Hypothalamus (tissue), 51 donors: ENCODE data around the gene ZNF787.
A peak's percentile ranks its signal among the peaks of the same experiment; 100 is the strongest.

Experiments used
- DNase-seq, 51 donors: peaks; one replicate each; lab custom pipeline; 2025; lab: John Stamatoyannopoulos, UW

Gene ZNF787

DNA sequence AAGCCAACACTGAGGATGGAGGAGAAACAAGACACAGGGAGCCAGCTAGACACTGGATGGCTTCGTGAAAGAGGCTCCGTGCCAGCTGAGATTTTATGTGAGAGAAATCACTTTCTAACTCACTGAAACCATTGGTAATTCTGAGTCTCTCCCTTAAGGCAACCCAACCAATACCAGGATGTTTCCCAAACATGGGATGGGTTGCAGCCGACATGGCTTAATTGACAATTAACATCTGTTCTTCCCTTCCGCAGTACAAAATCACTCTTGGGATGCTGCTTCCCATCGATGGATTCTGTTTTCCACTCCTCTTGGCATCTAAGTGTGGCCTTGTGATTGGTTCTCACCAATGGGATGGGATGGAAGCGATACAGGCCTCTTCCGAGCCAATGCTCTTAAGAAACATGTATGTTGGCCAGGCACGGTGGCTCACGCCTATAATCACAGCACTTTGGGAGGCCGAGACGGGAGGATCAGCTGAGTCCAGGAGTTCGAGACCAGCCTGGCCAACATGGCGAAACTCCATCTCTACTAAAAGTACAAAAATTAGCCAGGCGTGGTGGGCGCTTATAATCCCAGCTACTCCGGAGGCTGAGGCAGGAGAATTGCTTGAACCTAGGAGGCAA is 2.3 kb upstream of the ZNF787 start:
- DNase-seq = no peak

DNA sequence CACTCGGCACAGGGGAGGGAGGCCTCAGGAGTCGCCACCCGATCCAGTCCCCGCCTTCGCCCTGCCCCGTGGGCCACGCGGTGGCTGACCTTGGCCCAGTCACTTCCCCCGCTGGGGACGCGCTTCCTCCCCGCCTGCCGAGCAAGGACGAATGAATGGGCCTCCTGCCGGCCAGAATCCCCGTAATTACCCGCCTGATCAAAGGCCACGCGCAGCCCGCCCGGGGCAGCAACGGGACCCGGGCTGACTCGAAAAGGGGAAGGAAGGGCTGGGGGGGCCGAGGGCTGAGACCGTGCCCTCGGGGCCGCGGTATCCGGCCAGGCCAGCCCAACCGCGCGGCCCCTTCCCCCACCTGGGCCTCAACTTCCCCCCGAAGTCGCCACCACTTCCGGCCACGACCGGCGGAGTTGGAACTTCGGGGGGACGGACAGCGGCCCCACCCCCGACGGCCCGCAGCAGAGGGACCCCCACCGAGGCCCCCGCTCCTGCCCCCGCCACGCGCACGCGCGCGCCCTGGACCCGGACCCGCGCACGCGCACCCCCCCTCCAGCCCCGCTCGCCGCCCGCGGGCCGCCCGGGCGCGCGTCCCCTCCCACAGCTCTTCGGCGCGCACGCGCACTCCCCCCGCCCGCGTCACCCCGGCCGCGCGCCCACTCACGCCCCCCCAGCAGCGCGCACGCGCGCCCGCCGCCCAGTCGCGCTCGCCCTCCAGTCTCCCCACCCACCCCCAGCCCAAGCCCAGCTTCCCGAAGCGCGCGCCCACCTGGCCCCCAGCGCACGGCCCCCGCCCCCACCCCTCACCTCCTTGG is 520 bp downstream of the ZNF787 start:
- DNase-seq = peak in 40 of 51 donors; percentile 29 to 90 (median 74)

DNA sequence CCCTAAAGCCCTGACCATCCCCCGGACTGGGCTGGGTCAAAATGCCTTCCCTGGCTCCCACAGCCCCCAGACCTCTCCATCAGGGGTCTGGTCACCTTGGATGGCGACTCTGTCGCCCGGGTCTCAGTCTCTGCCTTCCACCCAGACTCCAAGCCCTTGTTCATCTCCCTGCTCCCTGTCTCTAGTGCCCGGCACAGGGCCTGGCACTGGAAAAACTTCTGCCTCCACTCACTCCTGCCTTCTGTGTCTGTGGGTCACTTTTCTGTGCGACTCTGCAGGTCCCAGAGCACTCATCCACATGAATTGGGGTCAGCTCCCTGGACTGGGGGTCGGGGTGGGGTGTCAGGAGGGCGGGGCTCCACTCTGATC is 1.1 kb downstream of the ZNF787 start:
- DNase-seq = no peak

DNA sequence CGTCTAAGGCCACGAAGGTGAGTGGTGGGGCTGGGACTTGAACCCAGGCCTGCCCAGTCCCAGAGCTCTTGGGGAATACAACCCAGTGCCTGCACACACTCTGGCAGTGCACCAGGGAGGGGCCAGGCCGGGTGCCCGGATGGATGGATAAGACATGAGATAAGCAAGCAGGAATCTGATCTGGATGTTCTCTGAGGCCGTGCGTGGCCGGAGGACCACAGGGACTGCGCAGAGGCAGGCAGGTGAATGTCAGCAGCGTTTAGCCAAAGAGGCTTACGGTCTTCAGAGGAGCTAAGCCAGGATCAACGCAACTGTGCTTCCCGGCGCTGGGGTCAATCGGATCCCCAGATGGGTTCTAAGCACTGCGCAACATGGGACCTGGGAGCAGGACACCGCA is 1.5 kb downstream of the ZNF787 start:
- no peak for DNase-seq

DNA sequence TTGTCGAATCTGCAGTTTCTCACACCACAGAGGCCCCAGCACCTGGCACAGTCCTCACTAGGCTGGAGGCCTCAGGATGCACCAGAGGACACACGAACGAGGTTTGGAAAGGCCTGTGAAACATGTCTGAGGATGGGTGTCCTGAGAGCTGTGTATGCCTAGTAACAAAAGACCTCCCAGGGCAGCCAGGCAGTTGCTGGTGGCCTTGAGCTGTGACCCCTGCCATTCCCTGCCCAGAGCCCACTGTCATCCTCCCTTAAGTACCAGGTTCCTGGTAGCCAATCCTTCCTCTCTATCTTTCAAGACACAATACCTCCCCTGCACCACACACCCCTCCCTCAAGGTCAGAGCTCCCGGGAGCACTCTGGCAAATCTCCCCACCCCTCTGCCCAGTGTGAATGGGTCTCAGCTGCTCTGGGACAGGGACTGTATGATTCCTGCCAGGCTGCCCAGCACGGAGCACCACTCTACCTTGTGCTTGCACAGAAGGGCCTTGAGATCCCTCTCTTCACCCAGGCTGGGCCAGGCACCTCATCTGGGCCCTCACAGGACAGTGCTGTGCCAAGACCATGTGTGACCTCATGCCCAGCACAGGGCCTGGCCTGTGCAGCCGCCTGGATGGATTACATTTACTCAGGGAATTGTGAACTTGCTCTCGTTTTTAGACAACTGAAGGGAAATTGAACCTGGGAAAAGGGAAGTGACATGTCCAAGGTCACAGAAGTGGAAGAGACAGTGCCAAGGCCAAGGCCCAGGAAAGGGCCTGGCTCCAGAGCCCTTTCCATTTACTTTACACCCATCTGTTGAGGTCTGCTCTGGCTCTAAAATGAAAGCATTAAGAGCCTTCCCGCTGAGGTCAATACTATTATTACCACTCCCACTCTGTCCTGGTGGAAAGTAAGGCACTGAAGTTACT is 2.2 kb downstream of the ZNF787 start:
- DNase-seq = no peak

DNA sequence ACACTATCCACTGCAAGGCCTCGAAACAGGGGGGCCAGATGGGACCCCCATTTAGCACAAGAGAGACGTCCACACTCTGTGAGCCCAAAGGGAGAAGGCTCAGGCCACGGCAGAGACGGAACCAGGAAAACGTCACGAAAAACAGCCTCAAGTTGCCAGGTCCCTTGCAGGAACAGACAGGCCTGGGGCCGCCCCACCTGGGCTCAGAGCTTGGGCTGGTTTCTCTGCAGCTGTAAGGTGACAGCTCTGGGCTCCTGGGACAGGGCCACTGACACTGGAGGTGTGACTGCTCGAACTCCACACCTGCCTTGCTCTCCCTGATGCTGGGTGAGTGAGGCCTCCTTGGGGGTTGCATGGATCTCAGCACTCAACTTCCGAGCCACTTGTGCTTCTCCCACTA is 3.2 kb downstream of the ZNF787 start:
- DNase-seq = no peak

DNA sequence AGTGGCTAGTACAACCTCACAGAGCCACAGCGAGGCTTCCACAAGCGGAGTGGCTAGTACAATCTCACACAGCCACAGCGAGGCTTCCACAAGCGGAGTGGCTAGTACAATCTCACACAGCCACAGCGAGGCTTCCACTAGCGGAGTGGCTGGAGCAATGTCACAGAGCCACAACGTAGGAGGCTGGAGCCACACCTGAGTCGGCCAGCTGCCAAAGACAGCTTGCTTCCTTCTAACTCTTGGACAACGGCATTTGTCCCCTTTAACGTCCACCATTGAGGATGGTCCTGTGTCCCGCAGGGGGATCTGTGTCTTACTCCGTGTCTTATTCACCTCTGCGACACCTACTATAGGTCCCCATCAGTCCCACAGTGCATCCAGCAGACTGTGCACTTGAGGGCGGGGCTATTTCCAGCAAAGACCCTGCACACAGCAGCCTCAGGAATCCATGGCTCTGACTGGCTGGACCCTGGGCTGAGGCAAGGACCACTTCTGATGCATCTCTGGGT is 3.7 kb downstream of the ZNF787 start:
- no peak for DNase-seq

DNA sequence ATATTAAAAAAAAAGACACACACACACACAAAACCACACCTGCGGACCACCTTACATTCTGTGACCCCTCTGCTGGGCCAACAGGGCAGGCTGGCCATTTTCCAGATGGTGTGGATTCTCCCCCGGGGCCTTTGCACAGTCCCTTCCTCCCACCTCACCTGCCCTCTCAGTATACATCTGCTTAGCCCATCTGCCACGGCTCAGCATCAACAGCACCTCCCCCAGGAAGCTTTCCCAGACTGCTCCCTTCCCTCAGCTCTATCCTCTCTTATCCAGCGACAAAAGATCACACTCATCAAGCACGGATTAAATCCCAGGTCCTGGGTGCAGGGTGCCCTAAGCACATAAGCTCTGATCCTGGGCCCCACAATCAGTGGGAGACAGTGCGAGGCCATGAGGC is 4.5 kb downstream of the ZNF787 start:
- no peak for DNase-seq

DNA sequence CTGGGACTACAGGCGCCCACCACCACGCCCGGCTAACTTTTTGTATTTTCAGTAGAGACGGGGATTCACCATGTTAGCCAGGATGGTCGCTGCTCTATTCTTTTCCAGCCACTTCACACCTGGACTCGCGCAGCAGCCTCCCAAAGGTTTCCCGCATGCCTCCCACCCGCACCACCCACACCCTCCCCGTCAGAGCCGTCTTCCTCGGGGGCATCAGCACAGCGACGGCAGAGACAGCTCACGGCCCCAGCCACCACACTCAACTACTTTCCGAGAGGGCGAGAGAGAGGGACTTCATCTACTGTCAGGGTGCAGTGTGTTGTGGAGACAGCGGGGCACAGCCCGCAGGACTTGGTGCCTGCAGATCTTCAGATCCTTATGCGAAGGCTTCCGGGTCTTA is 5.6 kb downstream of the ZNF787 start:
- no peak for DNase-seq

DNA sequence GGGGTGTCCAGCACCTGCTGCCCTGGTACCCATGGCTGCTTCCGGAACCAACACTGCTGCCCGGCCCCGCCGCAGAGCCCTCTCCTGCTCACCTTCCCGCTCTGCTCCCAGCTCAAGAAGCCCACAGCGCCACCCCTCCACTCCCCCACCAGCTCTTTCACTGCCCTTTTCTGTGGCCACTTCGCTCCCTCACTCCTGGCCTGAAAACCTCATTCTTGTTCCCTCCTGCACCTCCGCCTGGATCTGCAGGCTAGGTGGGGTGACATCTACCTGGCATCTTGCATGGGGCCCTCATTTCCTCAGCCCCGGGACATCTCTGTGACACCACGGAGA is 6.4 kb downstream of the ZNF787 start:
- DNase-seq = no peak

DNA sequence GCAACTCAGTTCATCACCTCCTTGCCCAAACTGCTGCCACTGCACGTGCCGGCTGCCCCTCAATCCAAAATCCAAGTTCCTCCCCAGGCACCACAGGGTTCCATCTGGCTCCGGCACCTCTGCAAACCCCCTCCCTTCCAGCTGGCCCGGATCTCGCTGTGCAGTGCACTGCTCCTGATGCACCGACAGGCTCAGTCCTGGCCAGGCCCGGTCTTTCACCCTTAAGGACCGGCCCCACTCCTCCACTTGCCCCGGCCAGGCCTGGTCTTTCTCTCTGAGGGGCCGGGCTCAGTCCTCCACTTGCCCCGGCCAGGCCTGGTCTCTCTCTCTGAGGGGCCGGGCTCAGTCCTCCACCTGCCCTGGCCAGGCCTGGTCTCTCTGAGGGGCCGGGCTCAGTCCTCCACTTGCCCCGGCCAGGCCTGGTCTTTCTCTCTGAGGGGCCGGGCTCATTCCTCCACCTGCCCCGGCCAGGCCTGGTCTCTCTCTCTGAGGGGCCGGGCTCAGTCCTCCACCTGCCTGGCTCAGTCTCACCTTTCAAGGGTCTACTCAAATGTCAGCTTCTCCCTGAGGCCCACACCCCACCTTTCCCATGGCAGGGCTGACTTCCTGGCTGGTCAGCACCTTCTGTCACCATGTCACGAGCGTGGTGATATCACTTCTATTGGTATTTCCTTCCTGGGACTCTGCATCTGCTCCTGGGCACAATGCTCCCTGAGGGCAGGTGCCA is 6.9 kb downstream of the ZNF787 start:
- no peak for DNase-seq

DNA sequence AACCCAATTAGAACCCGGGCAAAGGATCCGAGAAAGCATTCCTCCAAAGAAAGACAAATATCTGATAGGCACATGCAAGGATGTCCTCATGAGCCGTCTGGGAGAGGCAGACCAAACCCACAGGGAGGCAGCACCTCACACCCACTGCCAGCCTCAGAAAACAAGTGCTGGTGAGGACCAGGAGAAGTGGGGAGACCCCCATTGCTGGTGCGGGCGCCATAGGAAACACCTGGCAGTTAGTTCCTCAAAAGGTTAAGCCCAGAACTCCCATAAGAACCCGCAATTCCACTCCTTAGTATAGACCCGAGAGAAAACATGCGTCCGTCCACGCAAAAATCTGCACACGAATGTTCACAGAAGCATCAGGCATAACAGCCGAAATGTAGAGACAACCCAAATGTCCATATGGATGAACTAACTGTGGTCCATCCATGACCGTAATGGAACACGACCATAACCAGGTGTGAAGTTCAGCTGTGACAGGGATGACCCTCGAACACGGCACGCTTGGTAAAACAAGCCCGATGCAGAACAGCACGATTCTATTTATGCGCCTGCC is 7.9 kb downstream of the ZNF787 start:
- DNase-seq = no peak

DNA sequence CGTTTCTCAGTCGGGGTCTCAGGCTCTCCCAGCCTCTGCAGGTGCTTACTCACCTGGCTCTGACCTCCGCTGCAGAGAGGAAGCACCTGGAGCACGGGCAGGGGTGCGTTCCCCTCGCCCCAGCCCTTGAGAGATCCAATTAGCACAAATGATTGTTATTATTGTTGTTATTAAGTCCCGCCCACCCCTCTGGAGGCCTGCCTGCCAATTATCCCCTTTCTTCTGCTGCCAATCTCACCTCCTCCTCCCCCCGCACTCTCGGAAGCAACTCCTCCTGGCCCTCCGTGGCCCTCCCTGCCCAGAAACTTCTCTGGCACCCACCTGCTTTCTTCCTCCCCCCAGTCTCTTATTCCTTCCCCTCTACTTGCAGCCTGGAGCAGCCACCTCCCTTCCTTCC is 8.8 kb downstream of the ZNF787 start:
- peak in 1 of 51 donors; percentile 4 for DNase-seq

DNA sequence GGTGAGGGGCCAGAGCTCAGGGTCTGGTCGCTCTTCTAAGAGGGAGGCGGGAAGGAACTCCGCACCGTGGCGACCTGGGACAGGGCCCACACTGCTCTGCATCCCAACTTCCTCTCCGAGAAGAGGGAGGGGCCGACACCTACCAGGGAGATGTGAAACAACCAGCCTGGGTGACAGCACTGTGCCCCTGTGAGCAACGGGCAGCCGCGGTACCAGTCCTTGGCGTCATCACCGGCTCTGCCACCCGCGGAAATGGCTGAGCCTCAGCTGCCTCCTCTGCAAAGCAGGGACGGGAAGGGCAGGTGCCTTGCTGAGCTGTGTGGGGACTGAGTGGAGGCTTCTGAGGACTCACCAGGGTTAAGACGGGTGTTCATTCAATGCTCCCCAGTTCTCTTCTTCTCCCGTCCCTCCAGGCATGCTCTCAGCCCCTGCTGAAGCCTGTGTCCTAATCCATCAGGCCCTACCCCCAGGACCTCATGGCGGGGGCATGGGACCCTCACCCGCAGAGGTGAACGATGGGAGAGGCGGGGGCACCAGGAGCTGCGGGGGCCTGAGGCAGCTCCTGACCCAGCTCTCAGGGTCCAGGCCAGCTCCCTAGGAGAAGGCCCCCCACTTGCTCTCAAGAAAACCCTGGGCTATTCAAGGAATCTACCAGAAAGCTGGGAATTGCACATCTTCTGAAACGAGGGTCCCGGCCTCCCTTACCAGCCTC is 9.3 kb downstream of the ZNF787 start:
- DNase-seq = peak in 20 of 51 donors; percentile 7 to 47 (median 22)

DNA sequence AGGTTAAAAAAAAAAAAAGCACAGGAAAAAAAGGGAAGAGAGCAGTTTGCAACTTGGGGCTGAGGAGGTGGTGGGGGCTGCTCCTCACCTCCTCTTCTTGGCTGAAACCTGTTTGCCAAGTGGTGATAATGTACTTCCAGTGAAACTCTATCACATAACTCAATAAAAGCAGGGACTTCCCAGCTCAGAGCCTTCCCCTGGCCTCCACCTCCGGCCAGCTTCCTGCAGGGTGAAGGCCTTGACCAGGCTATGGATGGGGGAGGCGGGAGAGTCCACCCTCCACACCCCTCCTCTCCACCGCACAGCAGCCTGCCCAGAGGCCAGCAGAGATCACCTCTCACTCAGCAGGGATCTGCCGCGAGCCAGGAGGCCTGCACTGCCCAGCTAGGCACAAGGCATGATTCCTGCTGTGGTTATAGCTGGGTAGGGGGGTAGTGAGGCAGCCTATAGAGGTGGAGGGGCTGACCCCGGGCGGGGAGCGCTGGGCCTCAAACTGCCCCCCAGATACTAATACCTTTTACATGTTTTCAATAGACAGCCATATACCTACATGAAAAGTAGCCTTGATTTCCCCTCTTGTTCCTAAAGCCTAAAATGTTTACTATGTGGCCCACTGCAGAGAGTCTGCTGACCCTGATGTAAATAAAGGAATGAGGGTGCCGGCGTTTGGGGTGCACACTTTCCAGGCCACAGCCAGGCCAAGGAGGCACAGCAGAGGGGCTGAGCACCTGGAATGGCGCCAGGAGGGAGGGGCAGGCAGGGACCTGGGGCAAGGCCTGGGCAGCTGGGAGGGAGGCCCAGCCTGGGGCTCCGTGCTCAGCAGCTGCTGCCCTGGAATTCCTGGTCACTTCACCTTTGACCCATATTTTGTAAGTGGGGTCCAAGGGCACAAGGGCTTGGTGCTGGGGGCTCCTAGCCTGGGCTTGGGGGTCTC is 10.3 kb downstream of the ZNF787 start:
- peak in 3 of 51 donors; percentile 3 to 9 (median 7) for DNase-seq

DNA sequence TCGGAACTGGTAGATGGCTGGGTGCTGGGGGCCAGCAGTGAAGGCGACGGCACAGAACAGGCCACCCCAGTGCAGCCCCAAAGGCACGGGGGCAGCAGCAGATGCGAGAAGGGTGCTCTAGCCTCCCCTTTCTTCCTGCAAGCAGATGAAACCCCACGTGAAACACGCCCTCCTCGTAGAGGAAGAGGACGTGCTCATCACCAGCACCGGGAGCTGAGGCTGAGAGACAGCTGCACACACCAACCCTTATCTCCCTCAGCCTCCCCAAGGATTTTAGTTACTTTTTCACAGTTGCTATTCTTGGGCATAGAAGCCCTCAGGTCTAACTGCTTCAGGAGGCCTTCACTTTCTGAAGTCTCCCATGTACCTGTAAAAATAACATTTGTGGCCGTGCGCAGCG is 11.9 kb downstream of the ZNF787 start:
- DNase-seq = peak in 3 of 51 donors; percentile 7 to 20 (median 20)

DNA sequence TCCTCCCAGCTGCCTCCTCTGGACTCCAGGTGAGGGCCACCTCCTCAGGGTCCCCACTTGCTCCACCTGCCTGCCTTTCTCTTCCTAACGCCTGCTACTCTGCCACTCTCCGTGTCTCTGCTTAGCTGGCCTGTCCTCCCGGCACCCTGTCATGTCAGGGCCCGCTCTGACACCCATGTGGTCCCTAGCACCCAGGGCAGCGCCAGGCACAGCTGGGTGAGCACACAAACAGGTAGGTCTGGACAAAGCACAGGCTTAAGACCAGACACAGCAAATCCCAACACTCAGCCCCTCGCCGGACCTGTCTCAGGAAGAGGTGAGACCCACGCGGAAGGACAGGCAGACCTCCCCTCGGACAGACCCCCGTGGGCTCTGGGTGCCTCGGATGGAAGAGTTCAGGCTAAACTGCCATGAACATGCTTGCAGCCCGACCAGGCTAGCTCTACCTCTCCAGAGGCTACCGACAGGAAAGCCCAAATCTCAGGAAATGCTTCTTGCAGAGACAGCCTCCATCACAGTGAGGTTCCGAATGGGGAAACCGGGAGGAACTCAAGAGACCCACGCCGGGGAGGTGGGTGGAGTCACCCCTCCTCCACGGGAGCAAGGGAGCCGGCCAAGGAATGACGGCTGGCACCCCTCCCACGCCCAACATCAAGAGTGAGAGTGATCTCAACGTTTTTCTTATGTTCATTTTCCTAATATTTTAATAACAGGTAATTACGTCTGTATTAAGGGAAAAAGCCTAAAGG is 12.5 kb downstream of the ZNF787 start:
- peak in 1 of 51 donors; percentile 12 for DNase-seq
